GM19397 (cell line): ENCODE results near the gene RPS21.

Source experiments
- ATAC-seq: cut with Tn5 transposase; IDR thresholded peaks from one replicate; pipeline ENCODE4 v1.9.1; 2021; ENCODE audit warnings: mild to moderate bottlenecking, moderate library complexity; ENCODE audit not compliant: unreplicated experiment

The RPS21 gene

GRCh38 chr20:62394248-62395245 is 7.6 kb downstream of the RPS21 start:
- no peak for ATAC-seq

GRCh38 chr20:62395311-62396242 is 8.7 kb downstream of the RPS21 start:
- ATAC-seq = no peak

GRCh38 chr20:62396367-62397239 is 9.7 kb downstream of the RPS21 start:
- ATAC-seq = no peak

GRCh38 chr20:62398120-62398821 is 11.4 kb downstream of the RPS21 start:
- no peak for ATAC-seq

GRCh38 chr20:62400021-62400420 is 13.1 kb downstream of the RPS21 start:
- no peak for ATAC-seq

GRCh38 chr20:62400541-62400940 is 13.6 kb downstream of the RPS21 start:
- ATAC-seq = no peak

GRCh38 chr20:62401331-62401779 is 14.5 kb downstream of the RPS21 start:
- ATAC-seq = no peak

- ATAC-seq = no peak
Observed at GRCh38 chr20:62402456-62403150, 15.7 kb downstream of the RPS21 start.

- ATAC-seq = no peak
Observed at GRCh38 chr20:62403331-62403730, 16.4 kb downstream of the RPS21 start.

GRCh38 chr20:62404112-62404665 is 17.3 kb downstream of the RPS21 start:
- no peak for ATAC-seq

- ATAC-seq = no peak
Observed at GRCh38 chr20:62404761-62405107, 17.8 kb downstream of the RPS21 start.

- ATAC-seq = no peak
Observed at GRCh38 chr20:62405108-62405980, 18.4 kb downstream of the RPS21 start.

- no peak for ATAC-seq
Observed at GRCh38 chr20:62405981-62406513, 19.1 kb downstream of the RPS21 start.

- peak; percentile 1 for ATAC-seq
Observed at GRCh38 chr20:62406635-62407176, 19.8 kb downstream of the RPS21 start.

GRCh38 chr20:62407221-62407992 is 20.5 kb downstream of the RPS21 start, which contains the start of gene CABLES2:
TSS of gene CABLES2 (minus strand) at chr20:62407285. CDS start at chr20:62407276, 9 bp downstream.
- ATAC-seq = peak; percentile 84

- no peak for ATAC-seq
Observed at GRCh38 chr20:62408055-62408454, 21.2 kb downstream of the RPS21 start.

- ATAC-seq = no peak
Observed at GRCh38 chr20:62408640-62409039, 21.7 kb downstream of the RPS21 start.
